T-helper 1 cell (primary cell): ENCODE results near the gene MAPKAPK2.

Experiments used
- DNase-seq, 5 donors: peaks; one replicate each; pipeline ENCODE4 v3.0.0-alpha.2; 2012 to 2020

The MAPKAPK2 gene

GRCh38 chr1:206722751-206723461 is 38.2 kb downstream of the MAPKAPK2 start:
- DNase-seq, result no peak

- DNase-seq, result no peak
These were observed 38.7 kb downstream of the MAPKAPK2 start for GRCh38 chr1:206723462-206723804.

GRCh38 chr1:206723805-206724472 is 39.2 kb downstream of the MAPKAPK2 start:
- no peak for DNase-seq

GRCh38 chr1:206725109-206725963 is 40.6 kb downstream of the MAPKAPK2 start:
- DNase-seq, result peak in 4 of 5 donors; percentile 40 to 65 (median 48)

- no peak for DNase-seq
These were observed 43.4 kb downstream of the MAPKAPK2 start for GRCh38 chr1:206727981-206728696.

- no peak for DNase-seq
These were observed 43.9 kb downstream of the MAPKAPK2 start for GRCh38 chr1:206728697-206728987.

- no peak for DNase-seq
These were observed 44.3 kb downstream of the MAPKAPK2 start for GRCh38 chr1:206729050-206729449.

- DNase-seq, result no peak
These were observed 44.8 kb downstream of the MAPKAPK2 start for GRCh38 chr1:206729507-206729906.

- no peak for DNase-seq
These were observed 47.8 kb downstream of the MAPKAPK2 start for GRCh38 chr1:206732508-206732907.

GRCh38 chr1:206732992-206733391 is 48.3 kb downstream of the MAPKAPK2 start:
- DNase-seq, result no peak

- peak; percentile 45 to 76 (median 63) for DNase-seq
These were observed 49.9 kb downstream of the MAPKAPK2 start for GRCh38 chr1:206734499-206735142.

GRCh38 chr1:206735553-206736031 is 50.9 kb downstream of the MAPKAPK2 start:
- DNase-seq, result no peak

GRCh38 chr1:206736878-206737728 is 52.4 kb downstream of the MAPKAPK2 start:
- DNase-seq, result peak; percentile 31 to 81 (median 48)

GRCh38 chr1:206737729-206738201 is 53.1 kb downstream of the MAPKAPK2 start:
- peak in 1 of 5 donors; percentile 58 for DNase-seq

GRCh38 chr1:206738370-206739366 is 54.0 kb downstream of the MAPKAPK2 start:
- DNase-seq, result no peak

GRCh38 chr1:206739411-206740076 is 54.8 kb downstream of the MAPKAPK2 start:
- DNase-seq, result peak in 1 of 5 donors; percentile 77

GRCh38 chr1:206741142-206741701 is 56.5 kb downstream of the MAPKAPK2 start:
- DNase-seq, result no peak

GRCh38 chr1:206742719-206743383 is 58.1 kb downstream of the MAPKAPK2 start:
- no peak for DNase-seq
